IMR-90 (cell line): ENCODE results near the gene PDCD1. TPM values are rescaled to one million over a fixed set of nuclear protein-coding genes. Genes with fewer than 3 reads are reported as not detected.

Source experiments
- ATAC-seq: fragments of 200-7000 bp; cut with Tn5 transposase; 2 replicates; pipeline ENCODE4 v1.9.1; 2020; ENCODE audit warnings: low read depth, mild to moderate bottlenecking, moderate library complexity
- BruUV-seq: library from RNA; stranded (reverse); fragments of 400-500 nt; replicated peaks from 2 replicates; lab custom pipeline; 2021; lab: Mats Ljungman, UMichigan
- CTCF ChIA-PET: fragments of 300-600 bp; formaldehyde crosslinking; extraction: SDS; loops from one replicate; lab custom pipeline; 2021; ENCODE audit warnings: antibody characterized with exemption; lab: Yijun Ruan, JAX
- POLR2A ChIA-PET: fragments of 300-600 bp; sonication (Branson Sonifier 250); formaldehyde crosslinking; loops from one replicate; lab custom pipeline; 2022; ENCODE audit warnings: antibody characterized with exemption; ENCODE audit not compliant: unreplicated experiment; lab: Charles Lee
- DNase-seq: peaks from one replicate; pipeline ENCODE4 v3.0.0; 2013
- H2AFZ ChIP-seq: replicated peaks from 2 replicates; pipeline ENCODE3; 2013; ENCODE audit warnings: low read length, mild to moderate bottlenecking; ENCODE audit not compliant: poor library complexity
- H2AK5ac ChIP-seq: 2 replicates; pipeline ENCODE4 v1.6.1; 2013; ENCODE audit warnings: low read depth, low read length, inconsistent platforms
- H2AK9ac ChIP-seq: replicated peaks from 2 replicates; pipeline ENCODE3; 2013; ENCODE audit warnings: mild to moderate bottlenecking, low read depth, low read length, moderate library complexity; ENCODE audit not compliant: poor library complexity
- H2BK120ac ChIP-seq: 2 replicates; pipeline ENCODE4 v1.6.1; 2013; ENCODE audit warnings: low read depth, low read length, inconsistent platforms
- H2BK15ac ChIP-seq: 3 replicates; pipeline ENCODE4 v1.6.1; 2013; ENCODE audit warnings: low read depth, low read length, inconsistent platforms
- H2BK20ac ChIP-seq: 2 replicates; pipeline ENCODE4 v1.6.1; 2013; ENCODE audit warnings: low read depth, mild to moderate bottlenecking, inconsistent platforms, low read length, moderate library complexity
- H2BK5ac ChIP-seq: 2 replicates; pipeline ENCODE4 v1.6.1; 2013; ENCODE audit warnings: mild to moderate bottlenecking, low read depth, low read length, inconsistent platforms; ENCODE audit not compliant: poor library complexity, severe bottlenecking
- H3K14ac ChIP-seq: replicated peaks from 2 replicates; pipeline ENCODE4 v1.6.1; 2013; ENCODE audit warnings: low read depth, low read length, inconsistent platforms
- H3K18ac ChIP-seq: 2 replicates; pipeline ENCODE4 v1.6.1; 2013; ENCODE audit warnings: low read depth, low read length, control low read depth
- H3K23ac ChIP-seq: 2 replicates; pipeline ENCODE4 v1.6.1; 2013; ENCODE audit warnings: low read depth, low read length, inconsistent platforms
- H3K27ac ChIP-seq: 2 replicates; pipeline ENCODE4 v1.5.1; 2013; ENCODE audit warnings: mild to moderate bottlenecking, control low read depth, low read length; ENCODE audit not compliant: insufficient read depth
- H3K27me3 ChIP-seq: 2 replicates; pipeline ENCODE4 v1.6.1; 2013; ENCODE audit warnings: low read length; ENCODE audit not compliant: control insufficient read depth, insufficient read depth
- H3K36me3 ChIP-seq: 2 replicates; pipeline ENCODE4 v1.6.1; 2013; ENCODE audit warnings: low read length, mixed read lengths; ENCODE audit not compliant: control insufficient read depth, insufficient read depth
- H3K4ac ChIP-seq: 2 replicates; pipeline ENCODE4 v1.6.1; 2013; ENCODE audit warnings: low read depth, low read length, inconsistent platforms
- H3K4me1 ChIP-seq: 2 replicates; pipeline ENCODE4 v1.6.1; 2013; ENCODE audit warnings: low read length, mixed read lengths; ENCODE audit not compliant: control insufficient read depth, insufficient read depth
- H3K4me2 ChIP-seq: 2 replicates; pipeline ENCODE4 v1.6.1; 2013; ENCODE audit warnings: low read depth, mild to moderate bottlenecking, control low read depth, low read length, moderate library complexity
- H3K4me3 ChIP-seq: 2 replicates; pipeline ENCODE4 v1.5.1; 2013; ENCODE audit warnings: low read depth, mild to moderate bottlenecking, control low read depth, low read length, moderate library complexity; ENCODE audit not compliant: insufficient read depth
- H3K56ac ChIP-seq: 2 replicates; pipeline ENCODE4 v1.6.1; 2013; ENCODE audit warnings: low read length, inconsistent platforms; ENCODE audit not compliant: insufficient read depth; ENCODE audit errors: extremely low read depth
- H3K79me1 ChIP-seq, 2 experiments: 2 replicates each; pipeline ENCODE4 v1.6.1; 2013; ENCODE audit warnings: low read length in 2 of 2, inconsistent platforms in 1 of 2, low read depth in 1 of 2
- H3K9ac ChIP-seq: 2 replicates; pipeline ENCODE4 v1.6.1; 2013; ENCODE audit warnings: low read depth, low read length, control low read depth
- H3K9me1 ChIP-seq: 2 replicates; pipeline ENCODE4 v1.6.1; 2013; ENCODE audit warnings: low read length, inconsistent platforms; ENCODE audit not compliant: insufficient read depth
- H3K9me3 ChIP-seq: 2 replicates; pipeline ENCODE4 v1.6.1; 2013; ENCODE audit warnings: low read length; ENCODE audit not compliant: control insufficient read depth, insufficient read depth
- H4K20me1 ChIP-seq: 2 replicates; pipeline ENCODE4 v1.6.1; 2013; ENCODE audit warnings: low read length, inconsistent platforms; ENCODE audit not compliant: insufficient read depth
- H4K5ac ChIP-seq: 2 replicates; pipeline ENCODE4 v1.6.1; 2013; ENCODE audit warnings: mild to moderate bottlenecking, low read depth, low read length, control low read depth
- H4K8ac ChIP-seq, 2 experiments: 2 replicates each; pipeline ENCODE4 v1.6.1; 2013; ENCODE audit warnings: low read depth in 2 of 2, low read length in 2 of 2, control low read depth in 1 of 2, inconsistent platforms in 1 of 2
- H4K91ac ChIP-seq: 2 replicates; pipeline ENCODE4 v1.6.1; 2013; ENCODE audit warnings: low read depth, low read length, inconsistent platforms; ENCODE audit not compliant: insufficient read depth
- CHD1 ChIP-seq: IDR thresholded peaks from 2 replicates; pipeline ENCODE4 v1.6.1; 2012; ENCODE audit warnings: low read depth, low read length, improper control_type of control experiment
- MXI1 ChIP-seq: IDR thresholded peaks from 2 replicates; pipeline ENCODE4 v1.6.1; 2012; ENCODE audit warnings: low read depth, mild to moderate bottlenecking, low read length, moderate library complexity, borderline replicate concordance
- WGBS, 2 experiments: methylation state at CpG; one replicate each; pipeline versions ENCODE4 v1.1.5 to v1.1.7; 2013; ENCODE audit warnings: missing lambda C conversion rate in 2 of 2; ENCODE audit not compliant: insufficient read length in 1 of 2; ENCODE audit errors: extremely low coverage in 2 of 2; 5-methylcytosine and 5-hydroxymethylcytosine counted together
- dilution Hi-C: fragments of 300-500 bp; cut with HindIII; formaldehyde crosslinking; loops from one replicate; pipeline ENCODE4 v1.14.3; 2018; ENCODE audit warnings: low sequenced_read_pairs; ENCODE audit not compliant: unreplicated experiment
- in situ Hi-C: fragments of 300-500 bp; cut with MboI; formaldehyde crosslinking; loops from 3 replicates; pipeline ENCODE4 v1.14.3; 2019; ENCODE audit warnings: low sequenced_read_pairs, inconsistent platforms, mixed read lengths
- intact Hi-C: fragments of 100-400 bp; cut with micrococcal nuclease; formaldehyde crosslinking; loops from 2 replicates; pipeline ENCODE4 v1.10.0; 2022
- polyA plus RNA-seq, 3 experiments: library from polyadenylated mRNA; depleted of rRNA; stranded (reverse); fragments of >200 nt; gene quantifications; 2 replicates each; pipeline ENCODE4 v1.2.3, GENCODE V29; 2012; ENCODE audit warnings: low replicate concordance in 1 of 3
- total RNA-seq: library from RNA; depleted of rRNA; stranded (reverse); fragments of >200 nt; gene quantifications from 2 replicates; pipeline ENCODE4 v1.2.3, GENCODE V29; 2012

PDCD1 gene
- total and polyA plus RNA-seq, 2 of the 4 experiments (the other 2 are of a cell fraction): not detected

- Histone ChIP-seq H3K9ac (no peak overlapping the region), H2AFZ (no peak overlapping the region), H3K4ac (no peak overlapping the region), H3K56ac (no peak overlapping the region), H2AK5ac (no peak overlapping the region), H2BK15ac (no peak overlapping the region), H3K18ac (no peak overlapping the region), H3K14ac (no peak overlapping the region), H3K9me3 (no peaks in the 10 kb centered on the region; the same call in 1 of the 2 replicates), H4K91ac (no peak overlapping the region), H3K4me3 (no peak overlapping the region), H2BK20ac (no peak overlapping the region), H4K20me1 (no peaks in the 10 kb centered on the region), H4K8ac (no peak overlapping the region), H3K79me1 (no peaks in the 10 kb centered on the region), H3K9me1 (no peaks in the 10 kb centered on the region), H3K27me3 (no peaks in the 10 kb centered on the region), H4K5ac (no peak overlapping the region), H3K27ac (no peak overlapping the region), H2BK5ac (no peak overlapping the region), H2BK120ac (no peak overlapping the region), H3K4me2 (no peak overlapping the region), H3K36me3 (no peaks in the 10 kb centered on the region), H3K4me1 (no peaks in the 10 kb centered on the region), H3K23ac (no peak overlapping the region), H2AK9ac (no peak overlapping the region)
- ChIA-PET POLR2A (no interaction called here), CTCF (no interaction called here)
- intact Hi-C loops: no loop called here
- 85 to 100% methylated on average over 1 to 8 of the region's 29 CpGs for WGBS, 2 experiments
- BruUV-seq: no TSS peak
- in situ Hi-C loops: no loop called here
- dilution Hi-C loops: no loop called here
- DNase-seq (no peak), ATAC-seq (no peak)
- TF ChIP-seq CHD1 (no peak), MXI1 (no peak)
These were observed 32.0 kb upstream of the PDCD1 start for GRCh38 chr2:241890524-241891235.
